Measurements from ENCODE around the gene INTS7. TPM values are rescaled to one million over a fixed set of nuclear protein-coding genes. Genes with fewer than 3 reads are reported as not detected.

The INTS7 gene
- total RNA-seq, 2 experiments from 2014 or later, result 2.9 to 3.2 TPM

- CTCF ChIA-PET, result no interaction called here
- Histone ChIP-seq H3K36me3 (ENCODE audit: insufficient read depth, low read length) (peaks cover 35% of the 10 kb centered on the region), H3K9me3 (ENCODE audit: control insufficient read depth in 1 of 2, insufficient read depth in 1 of 2, low read length in 2 of 2) (no peaks in the 10 kb centered on the region), H3K27me3 (ENCODE audit: control insufficient read depth in 1 of 2, insufficient read depth in 2 of 2, low read length in 2 of 2) (no peaks in the 10 kb centered on the region), H3K4me1 (ENCODE audit: insufficient read depth, low read length) (no peaks in the 10 kb centered on the region), H3K4me3 (ENCODE audit: low read length) (no peak overlapping the region), H3K27ac (ENCODE audit: low read depth in 1 of 2, low read length in 2 of 2) (no peak overlapping the region)
- POLR2A ChIA-PET, result no interaction called here
- Mint-ChIP-seq H3K4me1 (ENCODE audit: low read depth) (no peaks in the 10 kb centered on the region), H3K27me3 (no peaks in the 10 kb centered on the region), H3K4me3 (no peak overlapping the region), H3K9me3 (no peaks in the 10 kb centered on the region), H3K27ac (peak overlapping the region; percentile 4), H3K36me3 (ENCODE audit: low read depth) (peaks cover 67% of the 10 kb centered on the region)
- DNase-seq (no peak), ATAC-seq (ENCODE audit: poor library complexity) (no peak)
- TF ChIP-seq CTCF (IDR thresholded peaks at IDR 0.05), result no peak
- intact Hi-C loops (cut with DNase I, micrococcal nuclease), result no loop called here
Measured at GRCh38 chr1:211975152-211975941, 60.0 kb downstream of the INTS7 start.

GRCh38 chr1:211973541-211973940 is 61.8 kb downstream of the INTS7 start:
- Mint-ChIP-seq H3K4me3 (no peak overlapping the region), H3K4me1 (ENCODE audit: low read depth) (no peaks in the 10 kb centered on the region), H3K9me3 (no peaks in the 10 kb centered on the region), H3K36me3 (ENCODE audit: low read depth) (peaks cover 59% of the 10 kb centered on the region), H3K27me3 (no peaks in the 10 kb centered on the region), H3K27ac (no peak overlapping the region)
- Histone ChIP-seq H3K9me3 (ENCODE audit: control insufficient read depth in 1 of 2, insufficient read depth in 1 of 2, low read length in 2 of 2) (no peaks in the 10 kb centered on the region), H3K4me1 (ENCODE audit: insufficient read depth, low read length) (no peaks in the 10 kb centered on the region), H3K36me3 (ENCODE audit: insufficient read depth, low read length) (peaks cover 25% of the 10 kb centered on the region), H3K27ac (ENCODE audit: low read depth in 1 of 2, low read length in 2 of 2) (no peak overlapping the region), H3K4me3 (ENCODE audit: low read length) (no peak overlapping the region), H3K27me3 (ENCODE audit: control insufficient read depth in 1 of 2, insufficient read depth in 2 of 2, low read length in 2 of 2) (no peaks in the 10 kb centered on the region)
- TF ChIP-seq CTCF (IDR thresholded peaks at IDR 0.05), result no peak
- CTCF ChIA-PET, result no interaction called here
- ATAC-seq (ENCODE audit: poor library complexity), result no peak
- POLR2A ChIA-PET, result no interaction called here
- no peak for DNase-seq
- intact Hi-C loops (cut with DNase I, micrococcal nuclease), result no loop called here

GRCh38 chr1:211968200-211968834 is 67.0 kb downstream of the INTS7 start:
- no peaks in the 10 kb centered on the region for H3K27me3 ChIP-seq (ENCODE audit: control insufficient read depth in 1 of 2, insufficient read depth in 2 of 2, low read length in 2 of 2)
- H3K4me3 ChIP-seq (ENCODE audit: low read length), result no peak overlapping the region
- DNase-seq (no peak), ATAC-seq (ENCODE audit: poor library complexity) (no peak)
- no peaks in the 10 kb centered on the region for H3K4me1 Mint-ChIP-seq (ENCODE audit: low read depth)
- no peaks in the 10 kb centered on the region for H3K4me1 ChIP-seq (ENCODE audit: insufficient read depth, low read length)
- H3K27ac ChIP-seq (ENCODE audit: low read depth in 1 of 2, low read length in 2 of 2), result no peak overlapping the region
- no peaks in the 10 kb centered on the region for H3K27me3 Mint-ChIP-seq
- ChIA-PET POLR2A (no interaction called here), CTCF (interaction anchor here (0.6 kb wide), 1 partner anchor 675 kb away, joined by 3 read pairs; no protein-coding TSS in a partner anchor)
- no peak overlapping the region for H3K4me3 Mint-ChIP-seq
- H3K27ac Mint-ChIP-seq, result no peak overlapping the region
- intact Hi-C loops (cut with DNase I, micrococcal nuclease), result no loop called here
- no peaks in the 10 kb centered on the region for H3K9me3 ChIP-seq (ENCODE audit: control insufficient read depth in 1 of 2, insufficient read depth in 1 of 2, low read length in 2 of 2)
- peaks cover 2% of the 10 kb centered on the region for H3K9me3 Mint-ChIP-seq
- H3K36me3 Mint-ChIP-seq (ENCODE audit: low read depth), result peaks cover 60% of the 10 kb centered on the region
- no peak for TF ChIP-seq CTCF (IDR thresholded peaks at IDR 0.05)
- peaks cover 17% of the 10 kb centered on the region for H3K36me3 ChIP-seq (ENCODE audit: insufficient read depth, low read length)

Data from CD4-positive, alpha-beta T cell (primary cell).